ENCODE measurements around the gene ITGAV. TPM values are rescaled to one million over a fixed set of nuclear protein-coding genes. Genes with fewer than 3 reads are reported as not detected.

The ITGAV gene
- total RNA-seq, 1 donor from 2014 or later, result 67.0 TPM

DNA sequence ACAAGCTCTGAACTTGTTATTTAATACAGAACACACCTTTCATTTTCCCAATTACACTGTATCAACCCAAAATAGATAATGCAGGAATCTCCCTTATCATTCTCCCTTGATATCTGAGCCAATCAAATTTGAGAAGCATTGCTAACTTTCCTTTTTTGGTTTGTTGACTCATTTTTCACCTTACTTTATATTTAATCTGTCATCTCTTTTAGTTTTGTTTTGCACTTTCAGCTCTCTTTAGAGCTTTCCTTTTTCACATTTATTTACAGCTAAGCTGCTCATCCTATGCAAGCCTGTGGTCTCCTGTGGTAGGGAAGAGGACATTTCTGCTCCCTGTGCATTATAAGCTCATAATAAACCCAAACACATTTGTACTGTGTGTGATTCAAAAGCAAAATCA, 50.1 kb downstream of the ITGAV start:
- no peak overlapping the region for H3K27ac ChIP-seq
- DNase-seq (no peak), ATAC-seq (no peak)
- H3K4me3 ChIP-seq, result no peak overlapping the region
- H3K9me3 ChIP-seq, result no peaks in the 10 kb centered on the region
- no peaks in the 10 kb centered on the region for H3K27me3 ChIP-seq
- intact Hi-C loops (cut with DNase I), result no loop called here
- TF ChIP-seq, protein P1, sequence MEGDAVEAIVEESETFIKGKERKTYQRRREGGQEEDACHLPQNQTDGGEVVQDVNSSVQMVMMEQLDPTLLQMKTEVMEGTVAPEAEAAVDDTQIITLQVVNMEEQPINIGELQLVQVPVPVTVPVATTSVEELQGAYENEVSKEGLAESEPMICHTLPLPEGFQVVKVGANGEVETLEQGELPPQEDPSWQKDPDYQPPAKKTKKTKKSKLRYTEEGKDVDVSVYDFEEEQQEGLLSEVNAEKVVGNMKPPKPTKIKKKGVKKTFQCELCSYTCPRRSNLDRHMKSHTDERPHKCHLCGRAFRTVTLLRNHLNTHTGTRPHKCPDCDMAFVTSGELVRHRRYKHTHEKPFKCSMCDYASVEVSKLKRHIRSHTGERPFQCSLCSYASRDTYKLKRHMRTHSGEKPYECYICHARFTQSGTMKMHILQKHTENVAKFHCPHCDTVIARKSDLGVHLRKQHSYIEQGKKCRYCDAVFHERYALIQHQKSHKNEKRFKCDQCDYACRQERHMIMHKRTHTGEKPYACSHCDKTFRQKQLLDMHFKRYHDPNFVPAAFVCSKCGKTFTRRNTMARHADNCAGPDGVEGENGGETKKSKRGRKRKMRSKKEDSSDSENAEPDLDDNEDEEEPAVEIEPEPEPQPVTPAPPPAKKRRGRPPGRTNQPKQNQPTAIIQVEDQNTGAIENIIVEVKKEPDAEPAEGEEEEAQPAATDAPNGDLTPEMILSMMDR (IDR thresholded peaks at IDR 0.05), result no peak
- peaks cover 71% of the 10 kb centered on the region for H3K36me3 ChIP-seq
- H3K4me1 ChIP-seq, result no peaks in the 10 kb centered on the region

DNA sequence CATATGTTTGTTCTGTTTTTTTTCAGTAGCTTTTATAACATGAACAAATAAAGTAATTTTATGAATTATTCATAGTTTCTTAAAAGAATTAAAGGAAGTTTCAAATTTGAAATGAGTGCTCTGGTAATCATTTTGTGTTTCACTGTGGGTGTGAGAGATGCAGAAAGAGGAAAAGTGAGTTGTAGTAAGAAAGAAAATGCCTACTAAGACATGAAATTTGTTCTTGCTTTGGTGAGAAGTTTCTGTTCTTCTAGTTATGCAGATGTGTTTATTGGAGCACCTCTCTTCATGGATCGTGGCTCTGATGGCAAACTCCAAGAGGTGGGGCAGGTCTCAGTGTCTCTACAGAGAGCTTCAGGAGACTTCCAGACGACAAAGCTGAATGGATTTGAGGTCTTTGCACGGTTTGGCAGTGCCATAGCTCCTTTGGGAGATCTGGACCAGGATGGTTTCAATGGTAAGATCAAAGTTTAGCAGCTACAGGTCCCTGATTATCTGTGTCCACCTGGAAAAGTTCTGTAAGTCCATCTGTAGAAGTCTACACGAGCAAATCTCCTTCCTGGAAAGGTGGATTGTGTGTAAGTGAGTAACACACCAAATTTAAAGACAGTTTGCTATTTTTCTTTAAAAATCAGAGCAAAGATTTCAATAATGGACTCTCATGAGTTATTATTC, 51.4 kb downstream of the ITGAV start:
- DNase-seq, result no peak
- no peaks in the 10 kb centered on the region for H3K27me3 ChIP-seq
- ATAC-seq, result no peak
- H3K4me1 ChIP-seq, result no peaks in the 10 kb centered on the region
- H3K9me3 ChIP-seq, result no peaks in the 10 kb centered on the region
- H3K4me3 ChIP-seq, result no peak overlapping the region
- H3K36me3 ChIP-seq, result peaks cover 73% of the 10 kb centered on the region
- no peak overlapping the region for H3K27ac ChIP-seq
- TF ChIP-seq, protein P1 (IDR thresholded peaks at IDR 0.05), result no peak
- intact Hi-C loops (cut with DNase I), result no loop called here

DNA sequence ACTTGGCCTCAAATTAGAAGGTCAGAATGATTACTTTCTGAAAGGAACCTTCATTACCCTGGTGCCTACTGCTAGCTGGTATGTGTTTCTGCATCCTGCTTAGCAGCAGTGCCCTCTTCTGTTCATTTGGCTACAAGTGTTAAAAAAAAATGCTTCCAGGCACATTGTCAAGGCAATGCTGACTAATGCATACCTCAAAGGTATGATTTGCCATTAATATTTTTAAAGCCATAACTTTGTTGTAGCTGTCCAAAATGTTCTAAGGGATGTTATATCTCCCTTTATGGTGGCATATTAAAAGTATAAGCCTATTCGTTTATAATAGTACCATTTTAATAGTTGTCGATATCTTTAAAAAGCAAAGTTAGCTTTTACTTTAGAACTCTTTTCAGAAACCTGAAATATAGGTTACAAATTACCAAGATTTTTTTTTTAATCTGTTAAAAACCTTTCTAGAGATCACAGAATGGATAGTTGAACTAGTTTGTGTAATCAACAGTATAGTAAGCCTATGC, 52.0 kb downstream of the ITGAV start:
- TF ChIP-seq, protein P1 (IDR thresholded peaks at IDR 0.05), result peak; percentile 65
- DNase-seq (no peak), ATAC-seq (peak; percentile 91)
- Histone ChIP-seq H3K4me3 (no peak overlapping the region), H3K27ac (no peak overlapping the region), H3K36me3 (peaks cover 76% of the 10 kb centered on the region), H3K4me1 (no peaks in the 10 kb centered on the region), H3K9me3 (no peaks in the 10 kb centered on the region), H3K27me3 (no peaks in the 10 kb centered on the region)
- intact Hi-C loops (cut with DNase I), result no loop called here

DNA sequence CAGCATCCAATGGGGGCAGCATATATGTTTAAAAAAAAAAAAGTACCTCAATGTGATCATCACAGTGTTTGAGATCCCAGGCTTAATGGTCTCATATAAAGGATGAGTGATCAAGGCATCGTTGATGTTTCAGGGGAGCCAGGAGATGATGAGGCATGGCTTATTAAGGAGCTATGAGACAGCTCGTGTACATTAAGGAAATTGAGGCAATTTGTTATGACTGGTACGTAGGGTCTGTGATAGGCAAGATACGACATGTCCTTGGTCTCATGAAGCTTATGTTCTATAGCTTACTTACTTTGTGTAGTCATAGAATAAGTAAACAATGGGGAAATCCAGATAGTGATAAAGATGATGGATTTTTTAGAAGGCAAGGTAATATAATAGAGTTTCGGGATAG, 54.9 kb downstream of the ITGAV start:
- TF ChIP-seq, protein P1 (IDR thresholded peaks at IDR 0.05), result no peak
- Histone ChIP-seq H3K27me3 (no peaks in the 10 kb centered on the region), H3K36me3 (peaks cover 83% of the 10 kb centered on the region), H3K4me3 (no peak overlapping the region), H3K4me1 (no peaks in the 10 kb centered on the region), H3K27ac (no peak overlapping the region), H3K9me3 (no peaks in the 10 kb centered on the region)
- ATAC-seq (no peak), DNase-seq (no peak)
- intact Hi-C loops (cut with DNase I), result no loop called here

DNA sequence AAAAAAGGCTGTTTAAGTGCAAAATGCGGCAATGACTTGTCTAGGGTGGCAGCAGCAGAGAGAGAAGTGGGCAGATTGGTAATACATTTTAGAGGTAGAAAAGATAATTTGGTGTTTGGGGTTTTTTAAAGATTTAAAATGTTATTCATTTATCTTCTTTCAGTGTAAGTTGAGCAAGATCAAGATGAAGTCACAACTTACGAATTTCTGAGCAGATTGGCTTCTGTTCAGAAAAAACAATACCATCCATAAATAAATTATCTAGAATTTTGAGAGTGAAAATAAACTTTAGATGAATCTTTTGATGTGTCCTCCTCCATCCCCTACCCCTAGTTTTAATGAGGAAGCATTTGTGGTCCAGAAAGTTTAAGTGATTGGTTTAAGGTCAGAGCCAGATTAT, 56.1 kb downstream of the ITGAV start:
- TF ChIP-seq, protein P1 (IDR thresholded peaks at IDR 0.05), result no peak
- ATAC-seq, result no peak
- Histone ChIP-seq H3K36me3 (peaks cover 81% of the 10 kb centered on the region), H3K4me3 (no peak overlapping the region), H3K4me1 (no peaks in the 10 kb centered on the region), H3K9me3 (no peaks in the 10 kb centered on the region), H3K27me3 (no peaks in the 10 kb centered on the region), H3K27ac (no peak overlapping the region)
- no peak for DNase-seq
- intact Hi-C loops (cut with DNase I), result no loop called here
